GM18505 (cell line): Measurements from ENCODE around the gene MYPN.

Experiments
- ATAC-seq: cut with Tn5 transposase; IDR thresholded peaks from one replicate; pipeline ENCODE4 v1.9.1; 2021; ENCODE audit not compliant: unreplicated experiment
- POLR2A ChIP-seq: IDR thresholded peaks from 4 replicates; pipeline ENCODE4 v1.6.1; 2011; ENCODE audit warnings: borderline replicate concordance; ENCODE audit not compliant: insufficient read depth, insufficient read length; ENCODE audit errors: extremely low read depth

MYPN gene

DNA sequence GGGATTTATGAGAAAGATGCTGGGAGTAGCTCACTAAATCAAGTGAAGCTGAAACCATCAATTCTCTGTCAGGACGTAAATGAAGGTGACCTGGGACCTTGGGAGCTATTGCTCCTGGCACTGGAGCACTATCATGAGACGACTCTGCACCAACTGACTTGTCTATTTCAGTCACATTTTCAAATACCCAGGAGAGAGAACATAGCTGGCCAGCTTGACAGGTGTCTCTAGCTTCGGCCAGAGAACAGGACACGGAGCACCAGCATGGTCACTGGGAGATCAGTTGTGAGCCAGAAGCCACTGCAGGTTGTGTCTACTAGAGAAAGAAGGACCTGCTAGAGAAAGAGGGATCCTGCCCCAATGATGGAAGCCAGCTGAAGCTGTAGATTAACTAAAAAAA, 140.0 kb downstream of the MYPN start:
- ATAC-seq = no peak
- no peak for TF ChIP-seq POLR2A

GRCh38 chr10:68251151-68251550, 141.9 kb downstream of the MYPN start:
- no peak for ATAC-seq
- no peak for TF ChIP-seq POLR2A

- no peak for ATAC-seq
- no peak for TF ChIP-seq POLR2A
Measured at GRCh38 chr10:68251625-68252495, 142.6 kb downstream of the MYPN start.

DNA sequence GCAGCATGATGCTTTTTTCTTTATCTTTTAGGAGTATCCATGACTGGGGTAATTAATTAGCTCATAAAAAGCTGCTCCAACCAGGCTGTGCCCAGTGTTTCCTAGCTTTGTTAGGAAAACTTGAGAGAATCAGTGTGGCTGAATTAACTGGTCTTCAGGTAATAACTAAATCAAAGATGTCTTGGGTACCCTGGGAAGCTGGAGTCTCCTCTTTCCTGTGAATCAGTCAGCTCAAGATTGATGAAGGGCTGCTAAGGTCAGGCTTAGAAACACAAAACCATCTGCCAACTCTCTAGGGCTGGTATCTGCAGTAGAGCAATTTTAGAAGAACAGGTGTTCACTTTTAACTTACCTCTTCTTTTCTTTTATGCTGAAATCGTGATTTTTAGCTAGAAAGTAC, 144.1 kb downstream of the MYPN start:
- no peak for TF ChIP-seq POLR2A
- no peak for ATAC-seq

DNA sequence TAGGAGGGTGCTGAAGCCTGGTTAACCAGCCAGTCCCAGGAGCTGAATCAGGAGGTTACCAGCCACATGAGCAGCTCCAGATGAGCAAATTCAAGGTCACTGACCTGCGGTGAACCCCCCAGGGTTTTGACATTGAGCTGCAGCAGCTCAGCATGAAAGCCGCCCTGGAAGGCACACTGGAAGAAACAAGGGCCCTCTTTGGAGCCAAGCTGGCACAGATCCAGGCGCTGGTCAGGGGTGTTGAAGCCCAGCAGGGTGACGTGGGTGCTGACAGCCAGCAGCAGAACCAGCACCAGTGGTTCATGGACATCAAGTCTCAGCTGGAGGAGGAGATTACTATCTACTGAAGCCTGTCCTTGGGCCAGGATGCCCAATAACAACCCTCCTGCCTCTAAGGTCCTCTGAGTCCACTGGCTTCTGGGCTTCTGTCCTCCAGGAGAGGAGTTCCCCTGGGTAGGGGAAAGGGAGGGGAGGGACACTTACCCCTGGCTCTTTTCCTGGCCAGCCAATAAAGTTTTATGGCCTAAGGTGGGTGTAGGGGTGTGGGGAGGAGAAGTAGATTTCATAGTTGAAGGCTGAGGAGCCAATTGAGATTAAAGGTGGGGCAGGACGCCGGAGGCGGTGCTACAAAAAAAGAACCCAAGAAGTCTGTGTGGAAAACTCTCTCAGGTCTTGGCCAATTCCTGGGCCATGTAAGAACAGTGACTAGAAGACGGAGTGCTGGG, 152.0 kb downstream of the MYPN start:
- TF ChIP-seq POLR2A = no peak
- no peak for ATAC-seq
